Measurements from ENCODE around the gene PFKP.

PFKP gene

GRCh38 chr10:3067118-3067858, at the start of gene PFKP:
TSS of gene PFKP (plus strand) at chr10:3067548. CDS start at chr10:3067596, 48 bp downstream.
- peak; percentile 78 for DNase-seq

GRCh38 chr10:3018247-3018646, 49.1 kb upstream of the PFKP start:
- DNase-seq: no peak

GRCh38 chr10:3020311-3020710, 47.0 kb upstream of the PFKP start:
- no peak for DNase-seq

- no peak for DNase-seq
Observed at GRCh38 chr10:3020881-3021280, 46.5 kb upstream of the PFKP start.

- no peak for DNase-seq
Observed at GRCh38 chr10:3022027-3022426, 45.3 kb upstream of the PFKP start.

- DNase-seq: no peak
Observed at GRCh38 chr10:3023892-3024291, 43.5 kb upstream of the PFKP start.

- no peak for DNase-seq
Observed at GRCh38 chr10:3025026-3025683, 42.2 kb upstream of the PFKP start.

GRCh38 chr10:3027866-3028265, 39.5 kb upstream of the PFKP start:
- no peak for DNase-seq

- no peak for DNase-seq
Observed at GRCh38 chr10:3028441-3028840, 38.9 kb upstream of the PFKP start.

- DNase-seq: no peak
Observed at GRCh38 chr10:3030765-3031164, 36.6 kb upstream of the PFKP start.

GRCh38 chr10:3031490-3031889, 35.9 kb upstream of the PFKP start:
- DNase-seq: no peak

GRCh38 chr10:3033925-3034324, 33.4 kb upstream of the PFKP start:
- no peak for DNase-seq

GRCh38 chr10:3034616-3035015, 32.7 kb upstream of the PFKP start:
- DNase-seq: no peak

- no peak for DNase-seq
Observed at GRCh38 chr10:3036155-3037021, 31.0 kb upstream of the PFKP start.

- DNase-seq: no peak
Observed at GRCh38 chr10:3037182-3037581, 30.2 kb upstream of the PFKP start.

GRCh38 chr10:3040069-3040468, 27.3 kb upstream of the PFKP start:
- DNase-seq: no peak

GRCh38 chr10:3042589-3042988, 24.8 kb upstream of the PFKP start:
- no peak for DNase-seq

- peak; percentile 63 for DNase-seq
Observed at GRCh38 chr10:3043512-3044368, 23.6 kb upstream of the PFKP start.

GRCh38 chr10:3045471-3046209, 21.7 kb upstream of the PFKP start:
- no peak for DNase-seq

- no peak for DNase-seq
Observed at GRCh38 chr10:3046210-3046779, 21.1 kb upstream of the PFKP start.

- DNase-seq: no peak
Observed at GRCh38 chr10:3046981-3047547, 20.3 kb upstream of the PFKP start.
